Testis (tissue), 2 donors: ENCODE results near the gene NTM.

Source experiments
- POLR2A ChIP-seq: fragments of 450-650 bp; IDR thresholded peaks from one replicate; pipeline ENCODE4 v1.6.1; 2017; ENCODE audit warnings: antibody characterized with exemption, mild to moderate bottlenecking, moderate library complexity
- TF ChIP-seq, protein P1 (sequence below), 3 experiments: fragments of 450-650 bp in 2 of 3; fragments of 200-600 bp in 1 of 3; sonication (generic) in 1 of 3; IDR thresholded peaks; one replicate each; pipeline ENCODE4 v1.5.1; 2016 to 2019; ENCODE audit warnings: antibody characterized with exemption in 3 of 3, mild to moderate bottlenecking in 2 of 3, moderate library complexity in 1 of 3

DNA sequence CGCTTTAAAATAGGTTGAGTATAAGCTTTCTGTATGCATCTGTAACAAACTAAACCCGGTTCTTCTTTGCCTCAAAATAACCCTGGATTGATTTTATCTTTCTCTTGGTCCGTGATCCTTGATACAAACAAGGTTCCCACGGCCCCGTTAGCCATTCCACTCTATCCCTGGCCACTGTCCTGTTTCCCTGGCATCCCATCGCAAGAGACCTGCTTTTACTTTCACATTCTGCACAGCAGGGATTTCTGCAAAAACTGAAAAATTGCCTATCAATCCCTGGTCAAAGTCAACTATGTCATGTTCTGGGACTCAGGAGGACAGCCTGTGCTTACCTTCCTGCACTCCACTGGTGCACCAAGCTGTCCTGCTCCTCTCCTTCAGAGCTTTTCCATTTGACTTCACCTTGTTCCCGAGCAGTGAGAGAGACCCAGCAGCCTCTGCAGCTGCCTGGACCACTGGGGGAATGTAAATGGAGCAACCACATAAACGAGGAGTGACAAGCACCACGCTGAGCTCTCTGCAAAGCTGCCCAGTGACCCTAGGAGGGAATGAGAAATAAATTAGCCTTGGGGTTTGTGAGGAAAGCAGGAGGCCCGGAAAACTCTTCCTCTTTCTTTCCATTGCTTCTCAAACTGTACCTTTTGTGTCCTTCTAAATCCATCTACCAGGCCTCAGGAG is 175.9 kb downstream of the NTM start:
- no peak for TF ChIP-seq POLR2A
- TF ChIP-seq, protein P1, sequence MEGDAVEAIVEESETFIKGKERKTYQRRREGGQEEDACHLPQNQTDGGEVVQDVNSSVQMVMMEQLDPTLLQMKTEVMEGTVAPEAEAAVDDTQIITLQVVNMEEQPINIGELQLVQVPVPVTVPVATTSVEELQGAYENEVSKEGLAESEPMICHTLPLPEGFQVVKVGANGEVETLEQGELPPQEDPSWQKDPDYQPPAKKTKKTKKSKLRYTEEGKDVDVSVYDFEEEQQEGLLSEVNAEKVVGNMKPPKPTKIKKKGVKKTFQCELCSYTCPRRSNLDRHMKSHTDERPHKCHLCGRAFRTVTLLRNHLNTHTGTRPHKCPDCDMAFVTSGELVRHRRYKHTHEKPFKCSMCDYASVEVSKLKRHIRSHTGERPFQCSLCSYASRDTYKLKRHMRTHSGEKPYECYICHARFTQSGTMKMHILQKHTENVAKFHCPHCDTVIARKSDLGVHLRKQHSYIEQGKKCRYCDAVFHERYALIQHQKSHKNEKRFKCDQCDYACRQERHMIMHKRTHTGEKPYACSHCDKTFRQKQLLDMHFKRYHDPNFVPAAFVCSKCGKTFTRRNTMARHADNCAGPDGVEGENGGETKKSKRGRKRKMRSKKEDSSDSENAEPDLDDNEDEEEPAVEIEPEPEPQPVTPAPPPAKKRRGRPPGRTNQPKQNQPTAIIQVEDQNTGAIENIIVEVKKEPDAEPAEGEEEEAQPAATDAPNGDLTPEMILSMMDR (IDR thresholded peaks at IDR 0.05): no peak
